Esophagus muscularis mucosa (tissue), 4 donors: Measurements from ENCODE around the gene UBASH3A.

ENCODE experiments used
- CTCF ChIP-seq, 3 experiments: fragments of 200-600 bp in 2 of 3; fragments of 450-650 bp in 1 of 3; sonication (generic) in 2 of 3; IDR thresholded peaks; one replicate each; pipeline ENCODE4 v1.5.1; 2017 to 2019; ENCODE audit warnings: antibody characterized with exemption in 3 of 3, mild to moderate bottlenecking in 2 of 3, moderate library complexity in 1 of 3
- EP300 ChIP-seq: sonication (generic); formaldehyde crosslinking; IDR thresholded peaks from one replicate; pipeline ENCODE4 v1.6.1; 2017; ENCODE audit warnings: antibody characterized with exemption
- POLR2A ChIP-seq: fragments of 450-650 bp; IDR thresholded peaks from one replicate; pipeline ENCODE4 v1.6.1; 2017; ENCODE audit warnings: antibody characterized with exemption, moderate library complexity, mild to moderate bottlenecking, low read depth
- POLR2AphosphoS5 ChIP-seq, 2 donors: sonication (generic); formaldehyde crosslinking; IDR thresholded peaks; one replicate each; pipeline ENCODE4 v1.6.1; 2017; ENCODE audit warnings: antibody characterized with exemption in 2 of 2

- TF ChIP-seq POLR2A (no peak), CTCF (IDR thresholded peaks at IDR 0.05) (no peak), POLR2AphosphoS5 (IDR thresholded peaks at IDR 0.05) (no peak), EP300 (no peak)
These were observed 38.3 kb downstream of the UBASH3A start for GRCh38 chr21:42441963-42442362.
